Fibroblast of lung (primary cell): ENCODE results near the gene DNM3. TPM values are rescaled to one million over a fixed set of nuclear protein-coding genes. Genes with fewer than 3 reads are reported as not detected.

Experiments used
- DNase-seq, 2 donors: peaks; one replicate each; pipeline versions ENCODE4 v3.0.0 to v3.0.0-alpha.2; 2010; ENCODE audit warnings: low read depth in 2 of 2
- H2AFZ ChIP-seq: 2 replicates; pipeline ENCODE4 v1.5.1; 2012; ENCODE audit warnings: low read length, control low read depth, inconsistent platforms
- H3K27ac ChIP-seq: 2 replicates; pipeline ENCODE4 v1.5.1; 2011; ENCODE audit warnings: low read length, control low read depth; ENCODE audit not compliant: insufficient read depth
- H3K27me3 ChIP-seq: 2 replicates; pipeline ENCODE4 v1.5.1; 2011; ENCODE audit warnings: mild to moderate bottlenecking, low read length; ENCODE audit not compliant: control insufficient read depth, insufficient read depth
- H3K36me3 ChIP-seq: 2 replicates; pipeline ENCODE4 v1.5.1; 2011; ENCODE audit warnings: low read length; ENCODE audit not compliant: control insufficient read depth, insufficient read depth
- H3K4me1 ChIP-seq: 2 replicates; pipeline ENCODE4 v1.5.1; 2011; ENCODE audit warnings: low read length; ENCODE audit not compliant: control insufficient read depth, insufficient read depth; ENCODE audit errors: extremely low read depth
- H3K4me2 ChIP-seq: 2 replicates; pipeline ENCODE4 v1.5.1; 2011; ENCODE audit warnings: low read length, control low read depth; ENCODE audit not compliant: insufficient read depth; ENCODE audit errors: extremely low read depth
- H3K4me3 ChIP-seq, 4 experiments: fragments of 200-600 bp in 1 of 4; sonication (generic) in 1 of 4; replicated peaks in 1 of 4; 2 replicates each; pipeline ENCODE4 v1.5.1; 2011 to 2016; ENCODE audit warnings: low read length in 4 of 4, low read depth in 3 of 4, mild to moderate bottlenecking in 3 of 4, control low read depth in 2 of 4, inconsistent platforms in 1 of 4, mixed read lengths in 1 of 4; ENCODE audit not compliant: insufficient read depth in 1 of 4; ENCODE audit errors: control extremely low read depth in 1 of 4
- H3K79me2 ChIP-seq: 2 replicates; pipeline ENCODE4 v1.5.1; 2012; ENCODE audit warnings: mild to moderate bottlenecking, low read length, inconsistent platforms; ENCODE audit not compliant: control insufficient read depth, insufficient read depth
- H3K9ac ChIP-seq: 2 replicates; pipeline ENCODE4 v1.5.1; 2011; ENCODE audit warnings: mild to moderate bottlenecking, low read length, control low read depth; ENCODE audit not compliant: insufficient read depth
- H3K9me3 ChIP-seq: 2 replicates; pipeline ENCODE4 v1.5.1; 2012; ENCODE audit warnings: low read depth, low read length; ENCODE audit not compliant: control insufficient read depth, insufficient read depth
- H4K20me1 ChIP-seq: 2 replicates; pipeline ENCODE4 v1.5.1; 2011; ENCODE audit warnings: low read length; ENCODE audit not compliant: control insufficient read depth, insufficient read depth; ENCODE audit errors: extremely low read depth
- EZH2 ChIP-seq: IDR thresholded peaks from 2 replicates; pipeline ENCODE4 v1.5.1; 2012; ENCODE audit warnings: low read length, control low read depth, mild to moderate bottlenecking; ENCODE audit errors: missing control alignments
- polyA plus RNA-seq, 2 donors: library from polyadenylated mRNA; depleted of rRNA in 1 of 2; stranded (reverse) in 1 of 2; unstranded in 1 of 2; fragments of >200 nt; gene quantifications; 2 replicates each; pipeline ENCODE4 v1.2.1, GENCODE V29; 2011 to 2012; ENCODE audit warnings: missing spikeins in 1 of 2
- total RNA-seq: library from RNA; depleted of rRNA; stranded (reverse); fragments of >200 nt; gene quantifications from 2 replicates; pipeline ENCODE4 v1.2.1, GENCODE V29; 2014
- TF ChIP-seq, protein P1 (sequence below), 2 donors: IDR thresholded peaks in 1 of 2; conservative IDR thresholded peaks in 1 of 2; 1 replicate in 1 of 2; 2 replicates in 1 of 2; pipeline ENCODE4 v1.5.1; 2011 to 2012; ENCODE audit warnings: low read length in 2 of 2, control low read depth in 1 of 2, inconsistent platforms in 1 of 2, low read depth in 1 of 2, mild to moderate bottlenecking in 1 of 2

Gene DNM3
- total and polyA plus RNA-seq, 2 donors (not counting 1 experiment from before 2014, with no cell fraction given): 1.6 to 3.6 TPM

DNA sequence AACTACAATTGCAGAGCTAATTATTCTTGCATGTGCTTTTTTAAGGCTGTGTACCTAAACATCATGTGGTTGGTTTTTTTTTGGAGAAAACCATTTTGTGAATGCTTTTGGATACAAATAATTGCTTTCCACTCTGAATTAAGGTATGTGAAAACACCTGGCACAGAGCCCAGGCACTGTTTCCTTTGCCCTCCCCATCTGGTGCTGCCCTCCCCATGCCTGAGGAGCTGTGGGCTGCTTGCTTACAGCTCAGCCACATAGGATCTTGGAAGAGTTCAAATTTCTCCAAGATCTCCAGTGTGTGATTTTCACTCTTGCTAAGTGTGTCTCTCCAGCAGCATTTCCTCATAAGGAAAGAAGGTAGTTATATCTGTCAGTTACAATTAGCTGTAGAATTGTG is 27.8 kb downstream of the DNM3 start:
- Histone ChIP-seq H3K4me1 (no peaks in the 10 kb centered on the region), H2AFZ (no peak overlapping the region), H3K36me3 (no peaks in the 10 kb centered on the region), H3K4me2 (no peak overlapping the region), H3K4me3 (no peak overlapping the region), H3K9ac (no peak overlapping the region), H3K79me2 (no peaks in the 10 kb centered on the region), H3K9me3 (no peaks in the 10 kb centered on the region), H3K27ac (no peak overlapping the region), H4K20me1 (no peaks in the 10 kb centered on the region), H3K27me3 (no peaks in the 10 kb centered on the region)
- DNase-seq: peak in 1 of 2 donors; percentile 13
- TF ChIP-seq, protein P1, sequence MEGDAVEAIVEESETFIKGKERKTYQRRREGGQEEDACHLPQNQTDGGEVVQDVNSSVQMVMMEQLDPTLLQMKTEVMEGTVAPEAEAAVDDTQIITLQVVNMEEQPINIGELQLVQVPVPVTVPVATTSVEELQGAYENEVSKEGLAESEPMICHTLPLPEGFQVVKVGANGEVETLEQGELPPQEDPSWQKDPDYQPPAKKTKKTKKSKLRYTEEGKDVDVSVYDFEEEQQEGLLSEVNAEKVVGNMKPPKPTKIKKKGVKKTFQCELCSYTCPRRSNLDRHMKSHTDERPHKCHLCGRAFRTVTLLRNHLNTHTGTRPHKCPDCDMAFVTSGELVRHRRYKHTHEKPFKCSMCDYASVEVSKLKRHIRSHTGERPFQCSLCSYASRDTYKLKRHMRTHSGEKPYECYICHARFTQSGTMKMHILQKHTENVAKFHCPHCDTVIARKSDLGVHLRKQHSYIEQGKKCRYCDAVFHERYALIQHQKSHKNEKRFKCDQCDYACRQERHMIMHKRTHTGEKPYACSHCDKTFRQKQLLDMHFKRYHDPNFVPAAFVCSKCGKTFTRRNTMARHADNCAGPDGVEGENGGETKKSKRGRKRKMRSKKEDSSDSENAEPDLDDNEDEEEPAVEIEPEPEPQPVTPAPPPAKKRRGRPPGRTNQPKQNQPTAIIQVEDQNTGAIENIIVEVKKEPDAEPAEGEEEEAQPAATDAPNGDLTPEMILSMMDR (conservative IDR thresholded peaks at IDR 0.05 in 1 of 2, IDR thresholded peaks at IDR 0.05 in 1 of 2; ENCODE audit: low read depth in 1 of 2, low read length in 2 of 2): no peak
- no peak for TF ChIP-seq EZH2

- Histone ChIP-seq H3K79me2 (no peaks in the 10 kb centered on the region), H3K4me3 (no peak overlapping the region), H3K27ac (no peak overlapping the region), H3K4me1 (no peaks in the 10 kb centered on the region), H4K20me1 (no peaks in the 10 kb centered on the region), H3K36me3 (no peaks in the 10 kb centered on the region), H3K9me3 (no peaks in the 10 kb centered on the region), H3K9ac (no peak overlapping the region), H2AFZ (no peak overlapping the region), H3K27me3 (no peaks in the 10 kb centered on the region), H3K4me2 (no peak overlapping the region)
- TF ChIP-seq EZH2: no peak
- TF ChIP-seq, protein P1 (conservative IDR thresholded peaks at IDR 0.05 in 1 of 2, IDR thresholded peaks at IDR 0.05 in 1 of 2; ENCODE audit: low read depth in 1 of 2, low read length in 2 of 2): no peak
- DNase-seq: no peak
Measured at GRCh38 chr1:171871848-171872247, 30.6 kb downstream of the DNM3 start.

- no peaks in the 10 kb centered on the region for H3K27me3 ChIP-seq
- H2AFZ ChIP-seq: no peak overlapping the region
- H3K79me2 ChIP-seq: no peaks in the 10 kb centered on the region
- TF ChIP-seq, protein P1 (conservative IDR thresholded peaks at IDR 0.05 in 1 of 2, IDR thresholded peaks at IDR 0.05 in 1 of 2; ENCODE audit: low read depth in 1 of 2, low read length in 2 of 2): no peak
- TF ChIP-seq EZH2: no peak
- H3K36me3 ChIP-seq: no peaks in the 10 kb centered on the region
- no peak overlapping the region for H3K27ac ChIP-seq
- no peak overlapping the region for H3K4me2 ChIP-seq
- H3K4me3 ChIP-seq: no peak overlapping the region
- DNase-seq: no peak
- no peaks in the 10 kb centered on the region for H3K4me1 ChIP-seq
- H4K20me1 ChIP-seq: no peaks in the 10 kb centered on the region
- H3K9ac ChIP-seq: no peak overlapping the region
- no peaks in the 10 kb centered on the region for H3K9me3 ChIP-seq
Measured at GRCh38 chr1:171872430-171872829, 31.1 kb downstream of the DNM3 start.
